Kidney glomerular epithelial cell (primary cell): ENCODE data around the gene LCOR.
"Not testable (repeated sequence)": the region's sequence is repeated elsewhere in the genome, so short reads cannot be mapped to it uniquely, and the experiment has no call there.

Experiments
- DNase-seq: peaks from one replicate; lab custom pipeline; 2025; lab: John Stamatoyannopoulos, UW

Gene LCOR

GRCh38 chr10:97033841-97034240 lies 201.7 kb downstream of the LCOR start:
- DNase-seq, result not testable (repeated sequence)

- DNase-seq, result no peak
Observed at GRCh38 chr10:97034301-97034700, 202.2 kb downstream of the LCOR start.

GRCh38 chr10:97034958-97035769 lies 203.1 kb downstream of the LCOR start:
- no peak for DNase-seq

GRCh38 chr10:97037365-97038361 lies 205.6 kb downstream of the LCOR start:
- peak; percentile 31 for DNase-seq

GRCh38 chr10:97038688-97039087 lies 206.6 kb downstream of the LCOR start:
- DNase-seq, result no peak

DNA sequence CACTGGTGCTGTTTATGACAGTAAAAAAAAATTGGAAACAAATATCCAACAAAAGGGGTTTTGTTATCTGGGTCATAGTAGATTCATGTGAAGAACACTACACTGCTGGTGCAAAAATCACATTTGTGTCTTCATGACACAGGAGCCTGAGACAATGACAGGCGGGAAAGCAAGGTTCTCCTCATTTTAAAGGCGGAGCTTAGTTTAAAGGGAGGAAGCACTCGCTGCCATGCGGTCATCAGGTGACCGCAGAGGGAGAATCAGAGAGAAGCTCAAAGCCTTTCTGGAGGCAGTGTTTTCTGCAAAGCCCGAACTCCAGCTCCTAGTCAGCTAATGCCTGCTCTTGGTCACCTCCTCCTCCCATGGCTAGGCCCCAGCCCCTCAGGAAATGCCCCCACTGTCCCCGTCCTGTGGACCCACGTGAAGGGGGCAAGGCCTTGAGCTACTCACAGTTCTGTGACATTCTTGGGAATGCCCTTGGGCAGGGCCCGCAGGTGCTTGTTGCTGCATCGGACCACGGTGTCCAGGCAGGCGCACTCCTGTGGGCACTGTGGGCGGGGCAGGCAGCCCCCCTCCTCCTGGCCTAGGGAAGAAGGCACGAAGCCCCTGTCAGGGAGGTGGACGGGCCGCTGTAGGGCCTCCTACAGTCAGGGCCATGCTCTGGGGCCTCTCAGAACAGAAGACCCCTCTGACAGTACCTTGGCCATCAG lies 207.6 kb downstream of the LCOR start:
- DNase-seq, result no peak

DNA sequence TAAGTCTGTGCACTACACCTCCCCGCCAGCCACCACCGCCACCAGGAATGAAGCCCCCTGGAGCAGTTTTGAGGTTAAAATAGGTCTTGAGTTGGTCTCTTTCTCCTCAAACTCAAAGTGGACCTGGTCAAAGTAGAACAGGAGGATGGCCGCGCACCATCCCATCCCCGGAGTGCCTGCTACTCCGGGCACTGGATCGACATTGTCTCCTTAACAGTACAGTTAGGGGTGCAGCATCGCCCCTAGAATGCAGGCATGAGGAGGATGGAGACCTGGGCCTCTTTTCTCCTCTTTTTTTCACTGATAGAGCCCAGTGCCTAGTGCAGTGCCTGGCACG lies 208.1 kb downstream of the LCOR start:
- DNase-seq, result no peak

DNA sequence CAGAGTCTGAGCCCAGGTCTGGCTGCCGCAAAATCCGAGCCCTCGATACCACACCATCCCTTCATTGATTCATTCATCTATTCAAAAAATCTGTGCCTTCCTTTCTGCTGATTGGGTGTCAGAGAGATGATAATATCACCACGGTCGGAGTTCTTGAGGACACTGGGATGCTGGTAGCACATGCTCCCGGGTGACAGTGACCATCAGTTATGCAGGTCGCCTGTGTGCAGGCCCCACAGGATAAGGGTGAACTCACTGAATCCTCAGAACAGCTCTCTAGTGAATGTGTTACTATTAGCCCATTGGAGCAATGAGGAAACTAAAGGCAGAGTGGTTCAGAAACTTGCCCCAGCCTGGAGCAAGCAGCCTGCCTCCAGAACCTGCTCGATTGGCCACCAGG lies 208.6 kb downstream of the LCOR start:
- no peak for DNase-seq

- DNase-seq, result no peak
Observed at GRCh38 chr10:97042081-97042480, 210.0 kb downstream of the LCOR start.

DNA sequence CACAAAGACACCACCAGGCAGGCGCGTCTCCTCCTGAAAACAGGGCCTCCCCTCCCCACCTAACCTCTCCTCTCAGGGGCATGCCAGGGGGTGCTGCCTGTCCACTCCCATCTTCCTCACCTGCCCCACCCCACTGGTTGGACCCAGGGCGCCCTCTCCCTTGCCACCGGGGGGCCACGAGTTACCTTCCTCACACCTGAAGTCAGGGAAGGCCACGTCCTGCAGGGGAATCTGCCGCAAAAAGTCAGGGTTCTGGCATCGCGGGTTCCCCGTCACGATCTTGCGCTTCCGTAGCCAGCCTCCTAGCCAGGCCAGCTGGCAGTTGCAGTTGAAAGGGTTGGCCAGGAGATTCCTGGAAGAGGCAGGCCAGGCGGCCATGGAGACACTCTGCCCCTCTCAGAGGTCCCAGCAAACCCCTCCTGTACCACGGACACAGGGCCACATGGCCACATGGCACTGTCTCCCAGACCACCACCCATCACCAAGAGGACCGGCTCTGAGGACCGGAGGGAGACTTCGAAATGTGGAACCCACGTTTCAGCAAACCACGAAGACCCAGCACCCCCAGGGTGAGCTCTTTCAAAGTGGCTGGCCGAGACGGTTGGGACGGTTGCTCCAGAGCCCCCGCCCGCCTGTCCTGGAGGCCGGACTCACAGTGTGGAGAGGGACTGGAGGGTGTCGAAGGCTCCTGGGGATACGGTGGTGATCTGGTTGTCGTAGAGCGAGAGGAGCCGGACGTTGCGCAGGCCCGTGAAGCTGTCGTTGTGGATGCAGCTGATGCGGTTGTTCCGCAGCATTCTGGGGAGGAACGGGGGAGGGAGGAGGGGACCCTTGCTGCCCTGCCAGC lies 210.8 kb downstream of the LCOR start:
- no peak for DNase-seq

- DNase-seq, result no peak
Observed at GRCh38 chr10:97043563-97043855, 211.4 kb downstream of the LCOR start.
